HepG2 (cell line): ENCODE results near the gene DUSP22.

Source experiments
- CREM ChIP-seq, 2 experiments: sonication (generic) in 1 of 2; formaldehyde crosslinking in 1 of 2; IDR thresholded peaks; 2 replicates each; pipeline versions ENCODE4 v1.4.0 to v1.6.1; 2016 to 2020; ENCODE audit warnings: antibody characterized with exemption in 1 of 2, mild to moderate bottlenecking in 1 of 2, missing genetic modification reagents in 1 of 2
- IRF2 ChIP-seq: IDR thresholded peaks from 2 replicates; pipeline ENCODE4 v1.6.1; 2018; ENCODE audit warnings: missing genetic modification reagents, missing compliant biosample characterization
- NFE2L2 ChIP-seq: fragments of 150-350 bp; IDR thresholded peaks from 2 replicates; pipeline ENCODE4 v1.6.1; 2014; ENCODE audit warnings: low read length
- RFX5 ChIP-seq: IDR thresholded peaks from 2 replicates; pipeline ENCODE4 v1.6.1; 2011; ENCODE audit warnings: low read depth, low read length, improper control_type of control experiment
- ZNF230 ChIP-seq: sonication (generic); formaldehyde crosslinking; IDR thresholded peaks from 2 replicates; pipeline ENCODE4 v1.4.0; 2020; ENCODE audit warnings: mild to moderate bottlenecking, missing genetic modification reagents
- ZNF431 ChIP-seq: sonication (generic); formaldehyde crosslinking; IDR thresholded peaks from 2 replicates; pipeline ENCODE4 v1.9.0; 2022; ENCODE audit warnings: missing genetic modification reagents, low read depth, mild to moderate bottlenecking, borderline replicate concordance
- TF ChIP-seq, protein P1 (sequence below): sonication (generic); formaldehyde crosslinking; IDR thresholded peaks from 2 replicates; pipeline ENCODE4 v1.5.0; 2020; ENCODE audit warnings: mild to moderate bottlenecking, missing genetic modification reagents, moderate library complexity

DNA sequence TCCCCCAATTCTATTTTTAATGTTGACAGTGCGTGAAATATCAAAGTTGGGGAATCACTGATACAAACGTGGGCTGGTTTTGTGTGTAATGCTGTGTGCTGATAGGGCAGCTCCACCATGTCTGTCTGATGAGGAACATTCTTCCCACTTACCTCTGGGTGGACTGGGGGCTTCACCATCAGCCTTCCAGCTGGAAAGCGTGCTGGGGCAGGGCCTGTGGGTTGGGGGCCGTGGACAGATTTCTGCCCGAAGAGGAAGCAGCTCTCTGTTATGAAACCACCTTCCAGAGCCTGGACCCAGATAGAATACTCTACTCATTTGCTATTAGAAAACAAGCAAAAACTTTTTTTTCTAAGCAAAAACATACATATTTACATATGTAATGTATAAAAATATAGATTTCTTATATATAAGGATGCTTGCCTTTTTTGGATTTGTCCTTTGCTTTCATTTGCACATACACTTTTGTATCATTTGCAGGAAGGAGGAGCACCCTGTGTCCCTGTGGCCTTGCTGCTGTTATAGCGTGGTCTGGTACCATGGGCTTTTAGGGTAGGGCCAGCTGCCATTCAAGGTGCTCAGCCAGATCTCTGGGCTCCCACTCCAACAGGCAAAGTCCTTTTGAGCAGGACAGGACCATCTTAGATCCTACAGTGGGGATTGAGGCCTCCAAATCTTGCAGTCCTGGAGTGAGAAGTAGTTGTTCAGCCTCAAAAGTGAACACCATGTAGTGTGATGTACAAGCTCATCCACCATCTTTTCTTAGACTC is 48.1 kb downstream of the DUSP22 start:
- TF ChIP-seq ZNF431 (CRISPR knock-in tag), result no peak
- no peak for TF ChIP-seq RFX5
- no peak for TF ChIP-seq CREM (IDR thresholded peaks at IDR 0.05)
- no peak for TF ChIP-seq CREM (CRISPR knock-in tag; IDR thresholded peaks at IDR 0.05)
- TF ChIP-seq IRF2 (CRISPR knock-in tag), result no peak
- TF ChIP-seq NFE2L2, result no peak
- TF ChIP-seq, protein P1, sequence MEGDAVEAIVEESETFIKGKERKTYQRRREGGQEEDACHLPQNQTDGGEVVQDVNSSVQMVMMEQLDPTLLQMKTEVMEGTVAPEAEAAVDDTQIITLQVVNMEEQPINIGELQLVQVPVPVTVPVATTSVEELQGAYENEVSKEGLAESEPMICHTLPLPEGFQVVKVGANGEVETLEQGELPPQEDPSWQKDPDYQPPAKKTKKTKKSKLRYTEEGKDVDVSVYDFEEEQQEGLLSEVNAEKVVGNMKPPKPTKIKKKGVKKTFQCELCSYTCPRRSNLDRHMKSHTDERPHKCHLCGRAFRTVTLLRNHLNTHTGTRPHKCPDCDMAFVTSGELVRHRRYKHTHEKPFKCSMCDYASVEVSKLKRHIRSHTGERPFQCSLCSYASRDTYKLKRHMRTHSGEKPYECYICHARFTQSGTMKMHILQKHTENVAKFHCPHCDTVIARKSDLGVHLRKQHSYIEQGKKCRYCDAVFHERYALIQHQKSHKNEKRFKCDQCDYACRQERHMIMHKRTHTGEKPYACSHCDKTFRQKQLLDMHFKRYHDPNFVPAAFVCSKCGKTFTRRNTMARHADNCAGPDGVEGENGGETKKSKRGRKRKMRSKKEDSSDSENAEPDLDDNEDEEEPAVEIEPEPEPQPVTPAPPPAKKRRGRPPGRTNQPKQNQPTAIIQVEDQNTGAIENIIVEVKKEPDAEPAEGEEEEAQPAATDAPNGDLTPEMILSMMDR (CRISPR knock-in tag), result no peak
- TF ChIP-seq ZNF230, result no peak
